Keratinocyte (primary cell): ENCODE measurements around the gene DHH. TPM values are rescaled to one million over a fixed set of nuclear protein-coding genes. Genes with fewer than 3 reads are reported as not detected.

Experiments used
- DNase-seq: peaks from one replicate; pipeline ENCODE4 v3.0.0-alpha.2; 2011; ENCODE audit warnings: low read depth, missing footprints, low spot score
- FAIRE-seq: peaks from 2 replicates; lab custom pipeline; 2011; peaks lifted over from hg19 to GRCh38; lab: Jason Lieb, UNC
- H2AFZ ChIP-seq: 2 replicates; pipeline ENCODE4 v1.6.0; 2012; ENCODE audit warnings: low read length, control low read depth, inconsistent platforms; ENCODE audit not compliant: control insufficient read depth
- H3K27ac ChIP-seq: 2 replicates; pipeline ENCODE4 v1.5.1; 2011; ENCODE audit warnings: low read length; ENCODE audit not compliant: control insufficient read depth, insufficient read depth
- H3K27me3 ChIP-seq: 3 replicates; pipeline ENCODE4 v1.6.0; 2011; ENCODE audit warnings: low read length; ENCODE audit not compliant: control insufficient read depth, insufficient read depth; ENCODE audit errors: extremely low read depth
- H3K36me3 ChIP-seq, 2 experiments: 2 replicates in 1 of 2; 3 replicates in 1 of 2; pipeline ENCODE4 v1.5.1; 2011; ENCODE audit warnings: low read length in 2 of 2, mild to moderate bottlenecking in 1 of 2; ENCODE audit not compliant: control insufficient read depth in 2 of 2, insufficient read depth in 2 of 2; ENCODE audit errors: extremely low read depth in 1 of 2
- H3K4me1 ChIP-seq: 3 replicates; pipeline ENCODE4 v1.5.1; 2011; ENCODE audit warnings: low read length; ENCODE audit not compliant: control insufficient read depth, insufficient read depth; ENCODE audit errors: extremely low read depth
- H3K4me2 ChIP-seq: 3 replicates; pipeline ENCODE4 v1.6.0; 2011; ENCODE audit warnings: low read depth, low read length; ENCODE audit not compliant: control insufficient read depth, insufficient read depth; ENCODE audit errors: extremely low read depth
- H3K4me3 ChIP-seq, 3 experiments: fragments of 200-600 bp in 1 of 3; sonication (generic) in 1 of 3; 2 replicates in 2 of 3; 3 replicates in 1 of 3; pipeline ENCODE4 v1.5.1; 2011 to 2016; ENCODE audit warnings: low read length in 3 of 3, mild to moderate bottlenecking in 3 of 3, control low read depth in 2 of 3, inconsistent platforms in 1 of 3, low read depth in 1 of 3, mixed read lengths in 1 of 3, mixed run types in 1 of 3, moderate library complexity in 1 of 3; ENCODE audit not compliant: control insufficient read depth in 2 of 3, insufficient read depth in 2 of 3; ENCODE audit errors: extremely low read depth in 1 of 3
- H3K79me2 ChIP-seq: 2 replicates; pipeline ENCODE4 v1.6.0; 2012; ENCODE audit warnings: low read length; ENCODE audit not compliant: control insufficient read depth, insufficient read depth
- H3K9ac ChIP-seq: 3 replicates; pipeline ENCODE4 v1.6.0; 2011; ENCODE audit warnings: low read length; ENCODE audit not compliant: control insufficient read depth, insufficient read depth; ENCODE audit errors: extremely low read depth
- H3K9me1 ChIP-seq: 3 replicates; pipeline ENCODE4 v1.6.0; 2011; ENCODE audit warnings: low read length; ENCODE audit not compliant: control insufficient read depth, insufficient read depth; ENCODE audit errors: extremely low read depth
- H3K9me3 ChIP-seq: 2 replicates; pipeline ENCODE4 v1.5.1; 2012; ENCODE audit warnings: low read depth, low read length; ENCODE audit not compliant: control insufficient read depth
- H4K20me1 ChIP-seq: 3 replicates; pipeline ENCODE4 v1.6.0; 2011; ENCODE audit warnings: low read length; ENCODE audit not compliant: control insufficient read depth, insufficient read depth; ENCODE audit errors: extremely low read depth
- EZH2 ChIP-seq: IDR thresholded peaks from one replicate; pipeline ENCODE4 v1.6.1; 2012; ENCODE audit warnings: inconsistent platforms, mild to moderate bottlenecking, low read length, moderate library complexity
- dilution Hi-C: fragments of 300-500 bp; cut with MboI; formaldehyde crosslinking; loops from one replicate; pipeline ENCODE4 v1.7.0; 2020; ENCODE audit warnings: low sequenced_read_pairs; ENCODE audit not compliant: extremely low pct_ligation_motif_present
- polyA plus RNA-seq, 5 experiments: library from polyadenylated mRNA; depleted of rRNA in 3 of 5; stranded (reverse) in 3 of 5; stranded (forward) in 1 of 5; unstranded in 1 of 5; fragments of >200 nt; gene quantifications; 1 replicate in 1 of 5; 2 replicates in 3 of 5; 3 replicates in 1 of 5; pipeline versions ENCODE4 v1.2.1 to v1.2.3, GENCODE V29; 2011 to 2012; ENCODE audit warnings: missing spikeins in 2 of 5, low read depth in 1 of 5, low replicate concordance in 1 of 5
- TF ChIP-seq, protein P1 (sequence below), 3 experiments: IDR thresholded peaks in 1 of 3; conservative IDR thresholded peaks in 1 of 3; optimal IDR thresholded peaks in 1 of 3; 2 replicates in 2 of 3; 3 replicates in 1 of 3; pipeline versions ENCODE3 to v1.5.1; 2011; ENCODE audit warnings: low read length in 3 of 3, mild to moderate bottlenecking in 3 of 3, moderate library complexity in 2 of 3, control low read depth in 1 of 3, inconsistent platforms in 1 of 3; ENCODE audit not compliant: insufficient read depth in 2 of 3; ENCODE audit errors: extremely low read depth in 1 of 3

DHH gene
- polyA plus RNA-seq, 1 donor (not counting 4 experiments of a cell fraction or from before 2014, with no cell fraction given): not detected

DNA sequence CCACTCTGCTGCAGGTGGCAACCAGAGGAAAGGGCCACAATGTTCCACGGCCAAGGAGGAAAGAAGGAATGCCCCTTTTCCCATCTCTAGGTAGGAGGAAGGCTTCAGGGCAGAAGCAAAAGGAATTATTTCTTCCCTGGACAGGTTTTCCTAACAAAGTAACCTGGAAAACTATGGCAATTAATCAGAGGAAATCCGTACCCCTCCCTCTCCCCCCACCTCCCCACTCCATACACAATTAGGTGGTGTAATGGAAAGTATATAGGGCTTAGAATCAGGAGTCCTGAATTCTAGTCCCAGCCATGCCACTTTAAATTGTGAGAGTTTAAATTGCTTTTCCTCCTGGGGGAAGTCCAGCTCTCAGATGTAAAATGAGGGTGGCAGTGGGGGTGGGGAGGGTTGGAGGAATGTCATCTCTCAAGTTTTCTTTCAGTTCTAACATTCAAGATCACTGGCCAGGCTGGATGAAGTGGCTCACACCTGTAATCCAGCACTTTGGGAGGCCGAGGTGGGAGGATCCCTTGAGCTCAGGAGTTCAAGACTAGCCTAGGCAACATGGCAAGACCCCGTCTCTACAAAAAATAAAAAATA, 1.7 kb downstream of the DHH start:
- H3K4me1 ChIP-seq: peaks cover 14% of the 10 kb centered on the region
- peaks cover 7 to 11% of the 10 kb centered on the region in 2 experiments for H3K36me3 ChIP-seq
- H2AFZ ChIP-seq: no peak overlapping the region
- dilution Hi-C loops: no loop called here
- no peaks in the 10 kb centered on the region for H3K79me2 ChIP-seq
- H3K4me3 ChIP-seq: no peak overlapping the region
- no peaks in the 10 kb centered on the region for H4K20me1 ChIP-seq
- FAIRE-seq (no peak), DNase-seq (no peak)
- H3K9me1 ChIP-seq: no peaks in the 10 kb centered on the region
- no peak overlapping the region for H3K4me2 ChIP-seq
- H3K27me3 ChIP-seq: peaks cover 73% of the 10 kb centered on the region
- no peak overlapping the region for H3K9ac ChIP-seq
- no peak for TF ChIP-seq EZH2
- TF ChIP-seq, protein P1, sequence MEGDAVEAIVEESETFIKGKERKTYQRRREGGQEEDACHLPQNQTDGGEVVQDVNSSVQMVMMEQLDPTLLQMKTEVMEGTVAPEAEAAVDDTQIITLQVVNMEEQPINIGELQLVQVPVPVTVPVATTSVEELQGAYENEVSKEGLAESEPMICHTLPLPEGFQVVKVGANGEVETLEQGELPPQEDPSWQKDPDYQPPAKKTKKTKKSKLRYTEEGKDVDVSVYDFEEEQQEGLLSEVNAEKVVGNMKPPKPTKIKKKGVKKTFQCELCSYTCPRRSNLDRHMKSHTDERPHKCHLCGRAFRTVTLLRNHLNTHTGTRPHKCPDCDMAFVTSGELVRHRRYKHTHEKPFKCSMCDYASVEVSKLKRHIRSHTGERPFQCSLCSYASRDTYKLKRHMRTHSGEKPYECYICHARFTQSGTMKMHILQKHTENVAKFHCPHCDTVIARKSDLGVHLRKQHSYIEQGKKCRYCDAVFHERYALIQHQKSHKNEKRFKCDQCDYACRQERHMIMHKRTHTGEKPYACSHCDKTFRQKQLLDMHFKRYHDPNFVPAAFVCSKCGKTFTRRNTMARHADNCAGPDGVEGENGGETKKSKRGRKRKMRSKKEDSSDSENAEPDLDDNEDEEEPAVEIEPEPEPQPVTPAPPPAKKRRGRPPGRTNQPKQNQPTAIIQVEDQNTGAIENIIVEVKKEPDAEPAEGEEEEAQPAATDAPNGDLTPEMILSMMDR (optimal IDR thresholded peaks at IDR 0.05 in 1 of 3, IDR thresholded peaks at IDR 0.05 in 1 of 3, conservative IDR thresholded peaks at IDR 0.05 in 1 of 3; ENCODE audit: extremely low read depth in 1 of 3, insufficient read depth in 2 of 3, low read length in 3 of 3): no peak
- H3K9me3 ChIP-seq: no peaks in the 10 kb centered on the region
- no peak overlapping the region for H3K27ac ChIP-seq

DNA sequence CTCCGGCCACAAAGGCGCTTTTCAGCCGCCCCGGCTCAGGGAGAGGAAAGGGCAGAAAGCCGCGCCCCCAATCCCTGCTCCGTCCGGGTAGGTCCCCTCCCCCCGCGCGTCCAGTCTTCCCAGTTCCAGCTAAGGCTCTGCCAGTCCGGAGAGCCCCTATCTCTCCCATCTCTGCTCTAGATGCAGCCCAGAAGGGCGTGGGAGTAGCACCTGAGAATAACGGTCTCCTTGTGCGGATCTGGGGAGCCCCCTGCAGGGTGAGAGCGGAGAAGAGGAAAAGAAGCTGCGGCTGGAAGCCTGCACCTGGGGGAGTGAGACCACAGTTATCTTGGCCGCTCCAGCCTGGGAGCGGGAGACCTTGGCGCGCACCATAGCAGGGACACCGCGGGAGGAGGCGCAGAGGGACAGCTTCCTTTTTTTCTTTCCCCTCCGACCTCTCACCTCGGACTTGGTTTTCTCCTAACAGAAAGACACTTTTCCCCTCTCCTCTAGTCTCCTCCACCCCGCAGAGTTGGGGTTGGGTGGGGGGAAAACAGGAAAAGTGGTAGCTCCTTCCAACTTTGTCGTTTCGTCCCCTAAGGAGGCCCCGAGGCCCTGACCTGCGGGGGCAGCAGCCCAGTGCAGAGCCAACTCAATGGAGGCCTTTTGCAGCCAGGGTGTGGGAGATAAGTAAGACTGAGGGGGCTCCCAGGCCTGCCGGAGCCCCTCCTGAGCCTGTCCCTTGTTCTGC, 2.4 kb downstream of the DHH start:
- Histone ChIP-seq H3K4me3 (no peak overlapping the region), H3K27ac (no peak overlapping the region), H3K27me3 (peaks cover 73% of the 10 kb centered on the region)

More for the DNA sequence above, 2.4 kb downstream of the DHH start:
- Histone ChIP-seq H4K20me1 (no peaks in the 10 kb centered on the region), H3K9me1 (no peaks in the 10 kb centered on the region), H3K79me2 (no peaks in the 10 kb centered on the region), H3K9ac (no peak overlapping the region), H3K4me1 (peaks cover 14% of the 10 kb centered on the region), H3K9me3 (no peaks in the 10 kb centered on the region), H3K36me3 (peaks cover 4 to 6% of the 10 kb centered on the region in 2 experiments), H3K4me2 (peak overlapping the region; percentile 40), H2AFZ (no peak overlapping the region)
- peak; percentile 51 for TF ChIP-seq EZH2
- TF ChIP-seq, protein P1 (optimal IDR thresholded peaks at IDR 0.05 in 1 of 3, IDR thresholded peaks at IDR 0.05 in 1 of 3, conservative IDR thresholded peaks at IDR 0.05 in 1 of 3; ENCODE audit: extremely low read depth in 1 of 3, insufficient read depth in 2 of 3, low read length in 3 of 3): peak; percentile 32 to 51 (median 45)
- no peak for DNase-seq
- no peak for FAIRE-seq
- dilution Hi-C loops: no loop called here
